T-helper 2 cell (primary cell): ENCODE data around the gene PTPRM.
"Not testable (repeated sequence)": the region's sequence is repeated elsewhere in the genome, so short reads cannot be mapped to it uniquely, and the experiment has no call there.

ENCODE experiments used
- DNase-seq, 5 experiments: peaks; one replicate each; pipeline versions ENCODE4 v3.0.0 to v3.0.0-alpha.2; 2012 to 2022

PTPRM gene

DNA sequence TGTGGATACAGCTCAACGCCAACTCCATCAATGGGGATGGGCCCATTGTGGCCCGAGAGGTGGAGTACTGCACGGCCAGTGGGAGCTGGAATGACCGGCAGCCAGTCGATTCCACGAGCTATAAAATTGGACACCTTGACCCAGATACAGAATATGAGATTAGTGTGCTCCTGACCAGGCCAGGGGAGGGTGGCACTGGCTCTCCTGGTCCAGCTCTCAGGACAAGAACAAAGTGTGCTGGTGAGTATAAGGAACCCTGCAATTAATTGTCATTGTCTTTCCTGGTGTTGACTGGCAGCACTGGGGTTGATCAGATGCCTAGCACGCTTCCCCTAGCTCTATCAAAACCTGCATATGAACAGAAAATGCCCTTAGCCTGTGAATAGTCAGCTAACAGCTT, 388.1 kb downstream of the PTPRM start:
- no peak for DNase-seq

- DNase-seq: no peak
These were observed 390.2 kb downstream of the PTPRM start for GRCh38 chr18:7957297-7957696.

- DNase-seq: peak in 1 of 5 experiments; percentile 50
These were observed 391.2 kb downstream of the PTPRM start for GRCh38 chr18:7958081-7958896.

DNA sequence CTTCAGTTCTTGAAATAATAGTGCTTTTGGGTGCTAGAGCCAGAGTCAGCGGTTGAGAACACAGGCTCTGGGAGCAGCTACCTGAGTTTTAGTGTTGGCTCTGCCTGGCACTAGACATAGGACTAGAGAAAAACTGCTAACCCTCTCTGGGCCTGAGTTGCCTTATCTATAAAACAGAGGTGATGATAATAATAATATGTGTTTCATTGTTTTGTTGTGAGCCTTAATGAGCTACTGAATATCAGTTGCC, 391.7 kb downstream of the PTPRM start:
- DNase-seq: peak in 1 of 5 experiments; percentile 24

GRCh38 chr18:7966682-7967081, 399.6 kb downstream of the PTPRM start:
- DNase-seq: not testable (repeated sequence)

DNA sequence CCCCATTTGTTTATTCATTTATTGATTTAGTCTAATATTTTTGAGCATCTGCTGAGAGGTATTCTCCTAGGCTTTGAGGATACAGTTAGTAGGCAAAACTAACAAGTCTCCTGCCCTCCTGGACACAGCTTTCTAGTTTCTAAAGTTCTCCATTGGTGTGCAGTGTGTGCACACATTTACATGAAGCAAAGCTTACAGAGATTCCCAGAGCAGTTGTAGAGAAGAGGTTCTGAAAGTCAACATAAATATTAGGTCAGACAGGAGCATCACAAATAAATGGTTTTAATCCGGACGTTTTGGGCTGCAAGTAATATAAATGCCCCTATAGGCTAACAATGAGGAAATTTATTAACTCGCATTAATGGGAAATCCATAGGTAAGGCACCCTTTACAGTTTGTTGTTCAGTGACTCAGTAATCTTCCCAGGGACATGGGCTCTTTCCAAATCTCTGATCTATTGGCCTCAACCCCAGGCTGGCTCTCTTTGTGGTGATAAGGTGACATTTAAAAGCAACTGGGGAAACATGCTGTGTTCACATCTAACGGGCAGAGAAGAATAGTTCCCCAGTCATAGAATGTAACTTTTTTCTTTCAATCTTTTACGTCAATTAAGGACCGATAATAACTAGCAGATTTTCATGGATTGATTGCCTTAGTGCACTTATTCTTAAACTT, 407.2 kb downstream of the PTPRM start:
- DNase-seq: no peak

DNA sequence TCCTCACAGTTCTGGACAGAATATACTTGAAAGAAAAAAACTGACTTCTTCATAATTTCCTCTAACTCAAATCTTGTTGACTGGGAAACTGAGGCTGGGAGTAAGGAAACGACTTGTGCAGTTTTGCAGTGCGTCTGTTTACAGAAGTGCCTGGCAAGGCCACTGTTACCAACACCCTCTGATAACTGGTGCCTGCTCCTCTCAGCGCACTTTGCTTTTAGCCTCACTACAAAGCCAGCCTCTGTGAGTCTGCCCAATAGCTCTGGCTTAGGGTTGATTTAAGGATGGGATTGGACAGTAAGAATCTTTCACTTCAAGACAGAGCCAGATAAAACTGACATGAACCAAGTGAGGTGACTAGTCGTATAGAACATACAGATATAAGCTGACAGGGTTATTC, 410.8 kb downstream of the PTPRM start:
- no peak for DNase-seq

- no peak for DNase-seq
These were observed 411.7 kb downstream of the PTPRM start for GRCh38 chr18:7978834-7979233.

GRCh38 chr18:7979714-7980113, 412.6 kb downstream of the PTPRM start:
- no peak for DNase-seq

- peak in 1 of 5 experiments; percentile 2 for DNase-seq
These were observed 413.0 kb downstream of the PTPRM start for GRCh38 chr18:7980136-7980535.

DNA sequence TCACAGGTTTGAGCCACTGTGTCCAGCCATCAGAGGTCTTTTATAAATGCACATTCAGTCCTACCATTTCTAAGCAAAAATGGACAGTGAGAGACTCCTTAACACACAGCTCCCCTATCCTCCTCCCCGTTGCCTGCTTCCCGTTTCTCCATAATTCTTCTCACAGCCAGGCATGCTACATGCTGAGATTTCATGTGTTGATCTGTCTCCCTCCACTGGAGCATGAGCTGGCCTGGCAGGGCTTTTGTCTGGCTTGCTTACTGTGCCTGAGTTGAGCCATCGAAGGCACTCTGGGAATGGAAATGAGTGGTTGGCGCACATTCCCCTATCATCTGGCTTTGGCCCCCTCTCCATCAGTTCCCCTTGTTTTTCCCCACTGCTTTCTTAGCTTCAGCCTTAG, 413.5 kb downstream of the PTPRM start:
- DNase-seq: no peak

DNA sequence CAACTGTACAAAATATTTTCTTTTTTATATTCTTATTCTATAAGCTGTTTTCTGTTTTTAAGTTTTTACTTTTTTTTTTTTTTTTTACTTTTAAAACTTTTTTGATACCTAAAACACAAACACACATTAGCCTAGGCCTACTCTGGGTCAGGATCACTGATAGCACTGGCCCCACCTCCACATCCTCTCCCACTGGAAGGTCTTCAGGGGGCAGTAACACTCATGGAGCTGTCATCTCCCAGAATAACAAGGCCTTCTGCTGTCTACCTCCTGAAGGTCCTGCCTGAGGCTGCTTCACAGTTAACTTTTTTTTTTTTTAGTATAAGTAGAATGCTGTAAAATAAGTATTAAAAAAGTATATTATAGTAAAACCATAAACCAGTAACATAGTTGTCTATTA, 415.1 kb downstream of the PTPRM start:
- no peak for DNase-seq

DNA sequence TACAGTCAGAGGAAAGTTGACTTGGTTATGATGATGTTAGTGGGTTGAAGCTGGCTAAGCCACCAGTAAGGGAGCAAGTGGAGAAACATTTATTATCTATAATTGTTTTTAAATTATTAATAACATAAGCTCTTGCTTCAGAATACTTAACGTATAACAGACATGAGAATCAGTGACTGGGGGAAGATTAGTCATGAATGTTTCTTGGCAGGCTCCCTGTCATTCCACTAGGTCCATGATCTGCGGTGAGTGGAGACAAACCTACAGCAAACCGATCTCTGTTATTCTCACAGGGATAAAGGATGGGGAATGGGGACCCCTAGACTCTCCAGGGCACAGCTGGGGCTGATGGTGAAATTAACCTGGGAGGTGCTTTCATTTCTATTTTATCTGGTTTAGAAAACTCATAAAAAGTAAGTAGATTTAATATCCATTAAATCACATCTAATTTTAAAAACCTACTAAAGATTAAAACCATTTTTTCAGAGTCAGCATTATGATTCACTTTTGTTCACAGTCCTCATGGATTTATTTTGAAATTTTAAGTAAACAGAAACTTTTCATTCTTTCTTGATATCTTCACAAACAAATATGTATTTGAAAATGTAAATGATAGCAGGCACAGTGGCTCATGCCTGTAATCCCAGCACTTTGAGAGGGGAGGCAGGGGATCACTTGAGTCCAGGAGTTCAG, 420.3 kb downstream of the PTPRM start:
- DNase-seq: no peak

DNA sequence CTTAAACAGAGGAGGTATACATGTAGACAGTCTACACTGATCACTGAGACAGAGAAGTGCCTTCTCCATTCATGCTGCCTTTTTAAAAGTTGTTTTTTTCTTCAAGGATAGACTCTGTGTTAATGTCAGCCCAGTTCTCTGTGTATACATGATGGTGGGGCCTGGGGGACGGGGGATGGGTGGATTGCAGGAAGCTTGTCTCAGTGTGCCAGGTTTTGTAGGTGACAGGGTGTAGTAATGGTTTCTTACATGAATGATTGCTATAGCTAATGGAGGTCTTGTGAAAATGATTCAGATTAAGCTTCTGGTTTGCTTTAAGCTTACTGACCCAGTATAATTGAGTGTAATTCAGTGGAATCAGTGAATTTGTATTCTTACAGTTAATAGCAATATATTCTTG, 423.6 kb downstream of the PTPRM start:
- DNase-seq: no peak

GRCh38 chr18:8001711-8002301, 434.7 kb downstream of the PTPRM start:
- DNase-seq: no peak

DNA sequence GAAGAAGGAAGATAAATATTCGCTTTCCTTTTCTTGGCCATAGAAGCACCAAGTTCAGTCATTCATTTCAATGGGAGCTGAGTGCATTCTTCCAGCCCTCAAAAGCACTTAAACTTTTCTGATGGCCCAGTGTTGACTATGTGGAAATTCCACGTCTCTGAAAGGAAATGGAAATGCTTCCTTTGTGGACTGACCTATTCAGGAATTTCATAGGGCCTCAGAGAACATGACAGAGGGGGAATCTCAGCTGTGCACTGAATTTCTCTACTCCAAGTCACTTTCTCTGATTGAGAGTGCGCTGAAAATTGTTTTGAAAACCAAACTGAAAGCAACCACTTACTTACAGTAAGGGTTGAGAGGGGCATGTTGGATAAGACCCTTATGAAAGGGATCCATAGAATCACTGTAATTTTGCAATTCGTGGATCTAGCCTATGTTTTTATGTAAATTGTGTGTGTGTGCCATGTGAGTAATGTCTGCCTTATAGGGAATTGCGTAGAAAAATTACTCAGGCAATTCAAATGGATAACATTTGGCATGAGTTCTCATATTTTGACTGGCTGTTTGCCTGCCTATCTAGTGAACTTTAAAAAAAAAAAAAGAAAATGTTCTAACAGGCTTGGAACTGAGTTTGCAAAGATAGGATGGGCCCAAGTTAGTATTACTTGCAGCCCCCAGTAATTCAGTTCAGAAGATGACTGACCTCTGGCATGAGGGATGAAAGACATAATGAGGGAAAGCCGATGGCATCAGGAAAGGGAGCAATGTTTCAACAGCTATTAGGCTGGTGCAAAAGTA, 437.0 kb downstream of the PTPRM start:
- no peak for DNase-seq

- DNase-seq: no peak
These were observed 437.7 kb downstream of the PTPRM start for GRCh38 chr18:8004792-8005191.

DNA sequence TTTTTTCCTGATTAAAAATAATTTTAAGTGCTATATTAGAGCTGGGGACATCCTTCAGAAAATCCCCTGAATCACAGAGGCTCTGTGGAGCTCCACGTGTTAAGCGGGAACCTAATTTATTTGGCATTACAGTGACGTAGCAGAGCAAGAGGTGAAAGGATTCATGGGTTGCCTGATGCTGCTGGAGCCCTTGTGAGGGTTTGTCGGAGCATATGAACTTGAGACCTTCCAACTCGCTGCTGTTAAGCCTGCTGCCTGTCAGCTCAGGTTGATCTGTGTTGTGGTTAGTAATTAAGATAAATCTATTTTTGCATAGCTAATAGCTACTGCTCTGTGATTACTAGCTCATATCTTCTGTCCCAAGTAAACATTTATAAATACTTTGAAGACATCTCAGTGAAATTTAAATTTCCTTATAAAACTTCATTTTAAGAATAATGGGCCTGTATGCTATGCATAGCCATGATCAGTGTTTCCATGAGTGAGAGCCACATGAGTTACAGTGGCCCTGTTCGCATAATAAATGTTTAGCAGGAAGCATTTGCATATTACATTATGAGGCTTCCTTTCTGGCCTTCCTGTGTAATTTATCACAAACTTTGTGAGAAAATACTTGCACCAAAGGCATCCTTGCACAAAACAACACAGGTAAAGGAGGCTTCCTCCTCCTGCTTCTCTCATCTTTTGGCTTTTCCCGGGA, 438.9 kb downstream of the PTPRM start:
- DNase-seq: no peak

DNA sequence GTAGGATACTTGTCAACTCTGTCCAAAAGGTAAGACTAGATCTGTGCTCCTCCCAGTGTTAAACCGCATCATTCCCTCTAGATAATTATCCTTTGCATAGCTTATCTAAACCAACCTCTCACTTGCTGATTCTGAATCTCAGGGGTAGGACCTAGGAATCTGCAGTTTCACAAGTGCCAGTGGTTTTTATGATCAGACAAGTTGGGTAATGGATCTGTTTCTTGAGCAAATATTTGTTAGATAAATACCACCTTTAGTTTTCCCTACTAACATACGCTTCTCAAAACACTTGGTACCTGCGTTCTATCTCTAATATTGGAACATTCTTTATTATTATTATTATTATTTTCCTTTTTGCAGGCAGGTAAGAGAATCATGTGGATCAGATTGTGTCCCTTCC, 439.9 kb downstream of the PTPRM start:
- no peak for DNase-seq

DNA sequence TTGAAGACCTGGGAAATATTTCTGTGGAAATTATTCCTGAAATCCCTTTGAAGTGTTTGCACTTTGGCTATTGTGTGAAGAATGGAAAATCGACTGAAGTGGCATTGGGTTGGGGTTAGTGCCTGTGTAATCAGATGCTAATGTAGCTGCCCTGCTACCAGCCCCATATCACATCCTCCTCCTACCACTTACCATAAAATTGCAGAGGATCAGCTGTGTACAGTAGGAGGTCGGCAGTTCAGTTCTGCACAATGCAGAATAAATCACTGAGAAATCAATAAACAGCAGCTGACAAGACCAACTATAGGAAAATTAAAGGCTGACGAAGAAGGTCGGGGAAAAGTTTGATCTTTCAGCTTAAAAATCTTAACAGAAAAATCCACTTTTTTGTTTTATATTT, 440.9 kb downstream of the PTPRM start:
- DNase-seq: no peak

DNA sequence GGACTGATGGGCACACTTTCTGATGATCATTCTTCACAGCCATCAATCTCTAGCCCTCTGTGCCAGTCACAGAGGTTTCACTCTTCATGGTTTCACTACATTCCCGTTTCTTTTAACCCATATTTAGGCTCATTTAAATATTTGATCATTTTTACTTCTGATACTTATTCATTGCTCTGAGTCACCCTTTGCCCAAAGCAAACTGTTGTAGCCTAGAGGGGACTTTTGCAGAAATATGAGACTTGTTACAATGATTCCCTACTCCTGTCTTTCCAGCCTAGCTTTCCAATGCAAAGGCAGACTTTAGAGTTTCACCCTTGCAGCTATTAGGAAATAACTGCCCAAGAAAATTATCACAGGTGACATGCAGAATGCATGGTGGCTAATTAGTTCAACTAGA, 444.2 kb downstream of the PTPRM start:
- no peak for DNase-seq

- no peak for DNase-seq
These were observed 444.8 kb downstream of the PTPRM start for GRCh38 chr18:8011906-8012305.
